WTC11 (cell line): ENCODE data around the gene RHBDL2. TPM values are rescaled to one million over a fixed set of nuclear protein-coding genes. Genes with fewer than 3 reads are reported as not detected.

Source experiments
- ATAC-seq: fragments of 200-7000 bp; cut with Tn5 transposase; 2 replicates; pipeline ENCODE4 v1.10.0; 2021; ENCODE audit warnings: mild to moderate bottlenecking, moderate library complexity
- CTCF ChIA-PET: fragments of 300-600 bp; sonication (Branson Sonifier 250); formaldehyde crosslinking; loops from one replicate; lab custom pipeline; 2021; ENCODE audit warnings: antibody characterized with exemption; lab: Charles Lee
- POLR2A ChIA-PET: fragments of 350-600 bp; sonication (Branson Sonifier 250); formaldehyde crosslinking; loops from one replicate; lab custom pipeline; 2021; ENCODE audit warnings: antibody characterized with exemption; lab: Charles Lee
- DNase-seq: peaks from one replicate; pipeline ENCODE4 v3.0.0; 2021; ENCODE audit warnings: low spot score
- H3K27ac Mint-ChIP-seq: 2 replicates; pipeline ENCODE4 v1.8.0; 2021; ENCODE audit warnings: mixed read lengths
- H3K27me3 Mint-ChIP-seq: 2 replicates; pipeline ENCODE4 v1.8.0; 2021; ENCODE audit warnings: low read depth, mild to moderate bottlenecking, moderate library complexity, mixed read lengths
- H3K36me3 Mint-ChIP-seq: 2 replicates; pipeline ENCODE4 v1.8.0; 2021; ENCODE audit warnings: mixed read lengths
- H3K4me1 Mint-ChIP-seq: 2 replicates; pipeline ENCODE4 v1.8.0; 2022; ENCODE audit warnings: mixed read lengths
- H3K4me3 Mint-ChIP-seq: 2 replicates; pipeline ENCODE4 v1.8.0; 2021; ENCODE audit warnings: mild to moderate bottlenecking, moderate library complexity, mixed read lengths
- H3K9me3 Mint-ChIP-seq: 2 replicates; pipeline ENCODE4 v1.8.0; 2021; ENCODE audit warnings: mixed read lengths
- CREM ChIP-seq: sonication (generic); formaldehyde crosslinking; IDR thresholded peaks from 2 replicates; pipeline ENCODE4 v1.8.1; 2022; ENCODE audit warnings: mild to moderate bottlenecking, missing genetic modification reagents, moderate library complexity
- ELF4 ChIP-seq: sonication (generic); formaldehyde crosslinking; IDR thresholded peaks from 2 replicates; pipeline ENCODE4 v1.8.1; 2022; ENCODE audit warnings: low read depth, mild to moderate bottlenecking, moderate library complexity, missing genetic modification reagents
- ETV6 ChIP-seq: sonication (generic); formaldehyde crosslinking; IDR thresholded peaks from 2 replicates; pipeline ENCODE4 v1.8.1; 2022; ENCODE audit warnings: mild to moderate bottlenecking, missing genetic modification reagents
- HMGA2 ChIP-seq: fragments of 250-450 bp; sonication (Bioruptor Pico); IDR thresholded peaks from 2 replicates; pipeline ENCODE4 v1.4.0; 2021; ENCODE audit warnings: mild to moderate bottlenecking, moderate library complexity
- JUN ChIP-seq: sonication (generic); formaldehyde crosslinking; IDR thresholded peaks from 2 replicates; pipeline ENCODE4 v1.8.0; 2023; ENCODE audit warnings: mild to moderate bottlenecking, missing genetic modification reagents
- MYBL2 ChIP-seq: sonication (generic); formaldehyde crosslinking; IDR thresholded peaks from 2 replicates; pipeline ENCODE4 v1.8.1; 2023; ENCODE audit warnings: mild to moderate bottlenecking, moderate library complexity, missing genetic modification reagents
- NFATC4 ChIP-seq: fragments of 250-450 bp; sonication (Bioruptor Pico); IDR thresholded peaks from 2 replicates; pipeline ENCODE4 v1.9.0; 2021; ENCODE audit warnings: mild to moderate bottlenecking
- TCF7 ChIP-seq: sonication (generic); formaldehyde crosslinking; IDR thresholded peaks from 2 replicates; pipeline ENCODE4 v1.8.0; 2022; ENCODE audit warnings: mild to moderate bottlenecking, low read depth, missing genetic modification reagents, moderate library complexity
- ZNF121 ChIP-seq: sonication (generic); formaldehyde crosslinking; IDR thresholded peaks from 2 replicates; pipeline ENCODE4 v1.8.0; 2023; ENCODE audit warnings: missing genetic modification reagents
- ZNF232 ChIP-seq: sonication (generic); formaldehyde crosslinking; IDR thresholded peaks from 2 replicates; pipeline ENCODE4 v1.8.0; 2022; ENCODE audit warnings: mild to moderate bottlenecking, missing genetic modification reagents
- ZNF263 ChIP-seq: sonication (generic); formaldehyde crosslinking; IDR thresholded peaks from 2 replicates; pipeline ENCODE4 v1.8.1; 2022; ENCODE audit warnings: low read depth, mild to moderate bottlenecking, moderate library complexity, missing genetic modification reagents
- ZNF317 ChIP-seq: sonication (generic); formaldehyde crosslinking; IDR thresholded peaks from 2 replicates; pipeline ENCODE4 v1.8.1; 2023; ENCODE audit warnings: low read depth, mild to moderate bottlenecking, moderate library complexity, missing genetic modification reagents, borderline replicate concordance
- ZNF423 ChIP-seq: fragments of 250-450 bp; sonication (Bioruptor Pico); IDR thresholded peaks from 2 replicates; pipeline ENCODE4 v2.1.2; 2022; ENCODE audit warnings: mild to moderate bottlenecking, moderate library complexity
- total RNA-seq: library from RNA; stranded (reverse); gene quantifications from 3 replicates; pipeline ENCODE4 v1.2.3, GENCODE V29; 2021
- TF ChIP-seq, protein P1 (sequence below): sonication (generic); formaldehyde crosslinking; IDR thresholded peaks from 2 replicates; pipeline ENCODE4 v1.8.0; 2022; ENCODE audit warnings: missing genetic modification reagents
- TF ChIP-seq, protein P2 (sequence below): sonication (generic); formaldehyde crosslinking; IDR thresholded peaks from 2 replicates; pipeline ENCODE4 v1.8.0; 2023; ENCODE audit warnings: missing genetic modification reagents, mild to moderate bottlenecking, borderline replicate concordance
- TF ChIP-seq, protein P3 (sequence below): fragments of 250-450 bp; sonication (Bioruptor Pico); IDR thresholded peaks from 2 replicates; pipeline ENCODE4 v1.9.0; 2021; ENCODE audit warnings: mild to moderate bottlenecking
- TF ChIP-seq, protein P4 (sequence below): sonication (generic); formaldehyde crosslinking; IDR thresholded peaks from 2 replicates; pipeline ENCODE4 v1.8.0; 2022; ENCODE audit warnings: mild to moderate bottlenecking, missing genetic modification reagents
- TF ChIP-seq, protein P5 (sequence below): sonication (generic); formaldehyde crosslinking; IDR thresholded peaks from 2 replicates; pipeline ENCODE4 v1.8.0; 2023; ENCODE audit warnings: mild to moderate bottlenecking, missing genetic modification reagents
- TF ChIP-seq, protein P6 (sequence below): sonication (generic); formaldehyde crosslinking; IDR thresholded peaks from 2 replicates; pipeline ENCODE4 v1.8.1; 2023; ENCODE audit warnings: mild to moderate bottlenecking, missing genetic modification reagents, moderate library complexity
- TF ChIP-seq, protein P7 (sequence below): sonication (generic); formaldehyde crosslinking; IDR thresholded peaks from 2 replicates; pipeline ENCODE4 v1.8.1; 2022; ENCODE audit warnings: mild to moderate bottlenecking, missing genetic modification reagents, moderate library complexity, borderline replicate concordance

Gene RHBDL2
- total RNA-seq, 1 experiment from 2014 or later = 0.26 TPM

DNA sequence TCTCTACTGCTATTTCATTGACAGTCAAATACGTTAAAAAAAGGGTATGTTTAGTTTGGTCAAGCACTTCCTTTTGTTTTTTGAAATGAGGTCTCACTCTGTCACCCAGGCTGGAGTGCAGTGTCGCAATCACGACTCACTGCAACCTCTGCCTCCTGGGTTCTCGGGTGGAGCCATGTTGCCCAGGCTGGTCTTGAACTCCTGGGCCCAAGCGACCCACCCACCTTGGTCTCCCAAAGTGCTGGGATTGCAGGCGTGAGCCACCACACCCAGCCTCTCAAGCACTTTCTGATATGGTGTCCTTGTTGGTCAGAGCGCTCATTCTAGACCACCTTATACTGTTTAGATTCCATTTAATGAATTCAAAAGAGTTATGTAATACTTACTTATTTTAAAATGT is 20.9 kb upstream of the RHBDL2 start:
- Mint-ChIP-seq H3K36me3 (no peaks in the 10 kb centered on the region), H3K4me3 (no peak overlapping the region), H3K27me3 (no peaks in the 10 kb centered on the region), H3K9me3 (no peaks in the 10 kb centered on the region)
- DNase-seq = no peak
- ChIA-PET CTCF (no interaction called here), POLR2A (interaction anchor here (0.6 kb wide), 1 partner anchor 59 kb away, joined by 4 read pairs; no protein-coding TSS in a partner anchor)
- TF ChIP-seq, protein P1, sequence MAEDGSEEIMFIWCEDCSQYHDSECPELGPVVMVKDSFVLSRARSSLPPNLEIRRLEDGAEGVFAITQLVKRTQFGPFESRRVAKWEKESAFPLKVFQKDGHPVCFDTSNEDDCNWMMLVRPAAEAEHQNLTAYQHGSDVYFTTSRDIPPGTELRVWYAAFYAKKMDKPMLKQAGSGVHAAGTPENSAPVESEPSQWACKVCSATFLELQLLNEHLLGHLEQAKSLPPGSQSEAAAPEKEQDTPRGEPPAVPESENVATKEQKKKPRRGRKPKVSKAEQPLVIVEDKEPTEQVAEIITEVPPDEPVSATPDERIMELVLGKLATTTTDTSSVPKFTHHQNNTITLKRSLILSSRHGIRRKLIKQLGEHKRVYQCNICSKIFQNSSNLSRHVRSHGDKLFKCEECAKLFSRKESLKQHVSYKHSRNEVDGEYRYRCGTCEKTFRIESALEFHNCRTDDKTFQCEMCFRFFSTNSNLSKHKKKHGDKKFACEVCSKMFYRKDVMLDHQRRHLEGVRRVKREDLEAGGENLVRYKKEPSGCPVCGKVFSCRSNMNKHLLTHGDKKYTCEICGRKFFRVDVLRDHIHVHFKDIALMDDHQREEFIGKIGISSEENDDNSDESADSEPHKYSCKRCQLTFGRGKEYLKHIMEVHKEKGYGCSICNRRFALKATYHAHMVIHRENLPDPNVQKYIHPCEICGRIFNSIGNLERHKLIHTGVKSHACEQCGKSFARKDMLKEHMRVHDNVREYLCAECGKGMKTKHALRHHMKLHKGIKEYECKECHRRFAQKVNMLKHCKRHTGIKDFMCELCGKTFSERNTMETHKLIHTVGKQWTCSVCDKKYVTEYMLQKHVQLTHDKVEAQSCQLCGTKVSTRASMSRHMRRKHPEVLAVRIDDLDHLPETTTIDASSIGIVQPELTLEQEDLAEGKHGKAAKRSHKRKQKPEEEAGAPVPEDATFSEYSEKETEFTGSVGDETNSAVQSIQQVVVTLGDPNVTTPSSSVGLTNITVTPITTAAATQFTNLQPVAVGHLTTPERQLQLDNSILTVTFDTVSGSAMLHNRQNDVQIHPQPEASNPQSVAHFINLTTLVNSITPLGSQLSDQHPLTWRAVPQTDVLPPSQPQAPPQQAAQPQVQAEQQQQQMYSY (CRISPR knock-in tag) = no peak
- no peak for TF ChIP-seq NFATC4 (CRISPR knock-in tag)
- TF ChIP-seq MYBL2 = no peak
- TF ChIP-seq, protein P2, sequence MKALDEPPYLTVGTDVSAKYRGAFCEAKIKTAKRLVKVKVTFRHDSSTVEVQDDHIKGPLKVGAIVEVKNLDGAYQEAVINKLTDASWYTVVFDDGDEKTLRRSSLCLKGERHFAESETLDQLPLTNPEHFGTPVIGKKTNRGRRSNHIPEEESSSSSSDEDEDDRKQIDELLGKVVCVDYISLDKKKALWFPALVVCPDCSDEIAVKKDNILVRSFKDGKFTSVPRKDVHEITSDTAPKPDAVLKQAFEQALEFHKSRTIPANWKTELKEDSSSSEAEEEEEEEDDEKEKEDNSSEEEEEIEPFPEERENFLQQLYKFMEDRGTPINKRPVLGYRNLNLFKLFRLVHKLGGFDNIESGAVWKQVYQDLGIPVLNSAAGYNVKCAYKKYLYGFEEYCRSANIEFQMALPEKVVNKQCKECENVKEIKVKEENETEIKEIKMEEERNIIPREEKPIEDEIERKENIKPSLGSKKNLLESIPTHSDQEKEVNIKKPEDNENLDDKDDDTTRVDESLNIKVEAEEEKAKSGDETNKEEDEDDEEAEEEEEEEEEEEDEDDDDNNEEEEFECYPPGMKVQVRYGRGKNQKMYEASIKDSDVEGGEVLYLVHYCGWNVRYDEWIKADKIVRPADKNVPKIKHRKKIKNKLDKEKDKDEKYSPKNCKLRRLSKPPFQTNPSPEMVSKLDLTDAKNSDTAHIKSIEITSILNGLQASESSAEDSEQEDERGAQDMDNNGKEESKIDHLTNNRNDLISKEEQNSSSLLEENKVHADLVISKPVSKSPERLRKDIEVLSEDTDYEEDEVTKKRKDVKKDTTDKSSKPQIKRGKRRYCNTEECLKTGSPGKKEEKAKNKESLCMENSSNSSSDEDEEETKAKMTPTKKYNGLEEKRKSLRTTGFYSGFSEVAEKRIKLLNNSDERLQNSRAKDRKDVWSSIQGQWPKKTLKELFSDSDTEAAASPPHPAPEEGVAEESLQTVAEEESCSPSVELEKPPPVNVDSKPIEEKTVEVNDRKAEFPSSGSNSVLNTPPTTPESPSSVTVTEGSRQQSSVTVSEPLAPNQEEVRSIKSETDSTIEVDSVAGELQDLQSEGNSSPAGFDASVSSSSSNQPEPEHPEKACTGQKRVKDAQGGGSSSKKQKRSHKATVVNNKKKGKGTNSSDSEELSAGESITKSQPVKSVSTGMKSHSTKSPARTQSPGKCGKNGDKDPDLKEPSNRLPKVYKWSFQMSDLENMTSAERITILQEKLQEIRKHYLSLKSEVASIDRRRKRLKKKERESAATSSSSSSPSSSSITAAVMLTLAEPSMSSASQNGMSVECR (CRISPR knock-in tag) = no peak
- TF ChIP-seq ZNF423 (CRISPR knock-in tag) = no peak
- no peak for TF ChIP-seq ZNF232 (CRISPR knock-in tag)
- TF ChIP-seq, protein P3, sequence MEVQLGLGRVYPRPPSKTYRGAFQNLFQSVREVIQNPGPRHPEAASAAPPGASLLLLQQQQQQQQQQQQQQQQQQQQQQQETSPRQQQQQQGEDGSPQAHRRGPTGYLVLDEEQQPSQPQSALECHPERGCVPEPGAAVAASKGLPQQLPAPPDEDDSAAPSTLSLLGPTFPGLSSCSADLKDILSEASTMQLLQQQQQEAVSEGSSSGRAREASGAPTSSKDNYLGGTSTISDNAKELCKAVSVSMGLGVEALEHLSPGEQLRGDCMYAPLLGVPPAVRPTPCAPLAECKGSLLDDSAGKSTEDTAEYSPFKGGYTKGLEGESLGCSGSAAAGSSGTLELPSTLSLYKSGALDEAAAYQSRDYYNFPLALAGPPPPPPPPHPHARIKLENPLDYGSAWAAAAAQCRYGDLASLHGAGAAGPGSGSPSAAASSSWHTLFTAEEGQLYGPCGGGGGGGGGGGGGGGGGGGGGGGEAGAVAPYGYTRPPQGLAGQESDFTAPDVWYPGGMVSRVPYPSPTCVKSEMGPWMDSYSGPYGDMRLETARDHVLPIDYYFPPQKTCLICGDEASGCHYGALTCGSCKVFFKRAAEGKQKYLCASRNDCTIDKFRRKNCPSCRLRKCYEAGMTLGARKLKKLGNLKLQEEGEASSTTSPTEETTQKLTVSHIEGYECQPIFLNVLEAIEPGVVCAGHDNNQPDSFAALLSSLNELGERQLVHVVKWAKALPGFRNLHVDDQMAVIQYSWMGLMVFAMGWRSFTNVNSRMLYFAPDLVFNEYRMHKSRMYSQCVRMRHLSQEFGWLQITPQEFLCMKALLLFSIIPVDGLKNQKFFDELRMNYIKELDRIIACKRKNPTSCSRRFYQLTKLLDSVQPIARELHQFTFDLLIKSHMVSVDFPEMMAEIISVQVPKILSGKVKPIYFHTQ (CRISPR knock-in tag) = no peak
- TF ChIP-seq ZNF263 (CRISPR knock-in tag) = no peak
- TF ChIP-seq ZNF317 = no peak
- TF ChIP-seq, protein P4, sequence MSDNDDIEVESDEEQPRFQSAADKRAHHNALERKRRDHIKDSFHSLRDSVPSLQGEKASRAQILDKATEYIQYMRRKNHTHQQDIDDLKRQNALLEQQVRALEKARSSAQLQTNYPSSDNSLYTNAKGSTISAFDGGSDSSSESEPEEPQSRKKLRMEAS (CRISPR knock-in tag) = no peak
- TF ChIP-seq, all 79 proteins: peak for 0
- H3K4me1 Mint-ChIP-seq = peaks cover 4% of the 10 kb centered on the region; the same call in 1 of the 2 replicates
- H3K27ac Mint-ChIP-seq = no peak overlapping the region
- no peak for ATAC-seq

DNA sequence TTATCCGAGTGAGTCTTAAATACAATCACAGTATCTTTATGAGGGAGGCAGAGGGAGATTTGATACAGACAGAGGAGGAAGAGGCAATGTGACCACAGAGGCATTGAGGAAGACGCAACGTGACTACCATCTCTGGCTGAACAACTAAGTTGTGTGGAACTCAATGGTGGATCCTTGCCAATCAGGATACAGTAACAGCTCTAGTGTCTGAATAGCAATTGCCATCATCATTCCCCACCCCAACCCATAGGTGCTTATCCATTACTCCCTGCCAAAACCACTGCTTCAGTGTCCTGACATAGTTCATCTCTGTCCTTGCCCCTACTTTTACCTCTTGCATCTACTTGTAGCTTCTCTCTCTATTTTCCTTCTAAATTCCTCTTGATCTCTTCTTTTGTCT is 20.5 kb upstream of the RHBDL2 start:
- POLR2A ChIA-PET = interaction anchor here (0.6 kb wide), 1 partner anchor 59 kb away, joined by 4 read pairs; no protein-coding TSS in a partner anchor
- DNase-seq (no peak), ATAC-seq (no peak)
- no peaks in the 10 kb centered on the region for H3K36me3 Mint-ChIP-seq
- H3K9me3 Mint-ChIP-seq = no peaks in the 10 kb centered on the region
- H3K27me3 Mint-ChIP-seq = no peaks in the 10 kb centered on the region
- H3K4me1 Mint-ChIP-seq = peaks cover 4% of the 10 kb centered on the region; the same call in 1 of the 2 replicates
- H3K4me3 Mint-ChIP-seq = no peak overlapping the region
- TF ChIP-seq ETV6 (CRISPR knock-in tag) (no peak), JUN (no peak), ELF4 (CRISPR knock-in tag) (no peak), ZNF121 (no peak), HMGA2 (no peak), TCF7 (no peak), CREM (CRISPR knock-in tag) (no peak)
- TF ChIP-seq, protein P5, sequence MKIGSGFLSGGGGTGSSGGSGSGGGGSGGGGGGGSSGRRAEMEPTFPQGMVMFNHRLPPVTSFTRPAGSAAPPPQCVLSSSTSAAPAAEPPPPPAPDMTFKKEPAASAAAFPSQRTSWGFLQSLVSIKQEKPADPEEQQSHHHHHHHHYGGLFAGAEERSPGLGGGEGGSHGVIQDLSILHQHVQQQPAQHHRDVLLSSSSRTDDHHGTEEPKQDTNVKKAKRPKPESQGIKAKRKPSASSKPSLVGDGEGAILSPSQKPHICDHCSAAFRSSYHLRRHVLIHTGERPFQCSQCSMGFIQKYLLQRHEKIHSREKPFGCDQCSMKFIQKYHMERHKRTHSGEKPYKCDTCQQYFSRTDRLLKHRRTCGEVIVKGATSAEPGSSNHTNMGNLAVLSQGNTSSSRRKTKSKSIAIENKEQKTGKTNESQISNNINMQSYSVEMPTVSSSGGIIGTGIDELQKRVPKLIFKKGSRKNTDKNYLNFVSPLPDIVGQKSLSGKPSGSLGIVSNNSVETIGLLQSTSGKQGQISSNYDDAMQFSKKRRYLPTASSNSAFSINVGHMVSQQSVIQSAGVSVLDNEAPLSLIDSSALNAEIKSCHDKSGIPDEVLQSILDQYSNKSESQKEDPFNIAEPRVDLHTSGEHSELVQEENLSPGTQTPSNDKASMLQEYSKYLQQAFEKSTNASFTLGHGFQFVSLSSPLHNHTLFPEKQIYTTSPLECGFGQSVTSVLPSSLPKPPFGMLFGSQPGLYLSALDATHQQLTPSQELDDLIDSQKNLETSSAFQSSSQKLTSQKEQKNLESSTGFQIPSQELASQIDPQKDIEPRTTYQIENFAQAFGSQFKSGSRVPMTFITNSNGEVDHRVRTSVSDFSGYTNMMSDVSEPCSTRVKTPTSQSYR = no peak
- TF ChIP-seq, protein P6, sequence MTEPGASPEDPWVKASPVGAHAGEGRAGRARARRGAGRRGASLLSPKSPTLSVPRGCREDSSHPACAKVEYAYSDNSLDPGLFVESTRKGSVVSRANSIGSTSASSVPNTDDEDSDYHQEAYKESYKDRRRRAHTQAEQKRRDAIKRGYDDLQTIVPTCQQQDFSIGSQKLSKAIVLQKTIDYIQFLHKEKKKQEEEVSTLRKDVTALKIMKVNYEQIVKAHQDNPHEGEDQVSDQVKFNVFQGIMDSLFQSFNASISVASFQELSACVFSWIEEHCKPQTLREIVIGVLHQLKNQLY (CRISPR knock-in tag) = no peak
- TF ChIP-seq, protein P7, sequence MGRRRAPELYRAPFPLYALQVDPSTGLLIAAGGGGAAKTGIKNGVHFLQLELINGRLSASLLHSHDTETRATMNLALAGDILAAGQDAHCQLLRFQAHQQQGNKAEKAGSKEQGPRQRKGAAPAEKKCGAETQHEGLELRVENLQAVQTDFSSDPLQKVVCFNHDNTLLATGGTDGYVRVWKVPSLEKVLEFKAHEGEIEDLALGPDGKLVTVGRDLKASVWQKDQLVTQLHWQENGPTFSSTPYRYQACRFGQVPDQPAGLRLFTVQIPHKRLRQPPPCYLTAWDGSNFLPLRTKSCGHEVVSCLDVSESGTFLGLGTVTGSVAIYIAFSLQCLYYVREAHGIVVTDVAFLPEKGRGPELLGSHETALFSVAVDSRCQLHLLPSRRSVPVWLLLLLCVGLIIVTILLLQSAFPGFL (CRISPR knock-in tag) = no peak
- H3K27ac Mint-ChIP-seq = no peak overlapping the region
- CTCF ChIA-PET = no interaction called here
